ENCODE data around the gene REC114.
"Not testable (repeated sequence)": the region's sequence is repeated elsewhere in the genome, so short reads cannot be mapped to it uniquely, and the experiment has no call there.

Gene REC114

GRCh38 chr15:73527598-73527997 lies 84.6 kb downstream of the REC114 start:
- DNase-seq = no peak
- TF ChIP-seq GATA1 (IDR thresholded peaks at IDR 0.05; ENCODE audit: low read depth, low read length) (no peak), POLR2A (IDR thresholded peaks at IDR 0.05; ENCODE audit: low read length) (no peak)

- no peak for DNase-seq
- no peak for TF ChIP-seq POLR2A (IDR thresholded peaks at IDR 0.05; ENCODE audit: low read length)
- no peak for TF ChIP-seq GATA1 (IDR thresholded peaks at IDR 0.05; ENCODE audit: low read depth, low read length)
Observed at GRCh38 chr15:73530649-73531048, 87.7 kb downstream of the REC114 start.

- no peak for TF ChIP-seq POLR2A (IDR thresholded peaks at IDR 0.05; ENCODE audit: low read length)
- no peak for TF ChIP-seq GATA1 (IDR thresholded peaks at IDR 0.05; ENCODE audit: low read depth, low read length)
- DNase-seq = no peak
Observed at GRCh38 chr15:73538123-73538522, 95.2 kb downstream of the REC114 start.

GRCh38 chr15:73538563-73539211 lies 95.7 kb downstream of the REC114 start:
- DNase-seq = no peak
- TF ChIP-seq POLR2A (IDR thresholded peaks at IDR 0.05; ENCODE audit: low read length) = no peak
- TF ChIP-seq GATA1 (IDR thresholded peaks at IDR 0.05; ENCODE audit: low read depth, low read length) = no peak

GRCh38 chr15:73539212-73540128 lies 96.5 kb downstream of the REC114 start:
- no peak for DNase-seq
- TF ChIP-seq GATA1 (IDR thresholded peaks at IDR 0.05; ENCODE audit: low read depth, low read length) (no peak), POLR2A (IDR thresholded peaks at IDR 0.05; ENCODE audit: low read length) (no peak)

GRCh38 chr15:73540161-73540560 lies 97.2 kb downstream of the REC114 start:
- DNase-seq = no peak
- TF ChIP-seq GATA1 (IDR thresholded peaks at IDR 0.05; ENCODE audit: low read depth, low read length) = no peak
- no peak for TF ChIP-seq POLR2A (IDR thresholded peaks at IDR 0.05; ENCODE audit: low read length)

- no peak for DNase-seq
- TF ChIP-seq POLR2A (IDR thresholded peaks at IDR 0.05; ENCODE audit: low read length) = no peak
- TF ChIP-seq GATA1 (IDR thresholded peaks at IDR 0.05; ENCODE audit: low read depth, low read length) = no peak
Observed at GRCh38 chr15:73541479-73541878, 98.5 kb downstream of the REC114 start.

GRCh38 chr15:73548925-73549324 lies 106.0 kb downstream of the REC114 start:
- DNase-seq = not testable (repeated sequence)

GRCh38 chr15:73550190-73550589 lies 107.2 kb downstream of the REC114 start:
- no peak for DNase-seq
- TF ChIP-seq POLR2A (IDR thresholded peaks at IDR 0.05; ENCODE audit: low read length) (no peak), GATA1 (IDR thresholded peaks at IDR 0.05; ENCODE audit: low read depth, low read length) (no peak)

GRCh38 chr15:73555080-73555479 lies 112.1 kb downstream of the REC114 start:
- TF ChIP-seq GATA1 (IDR thresholded peaks at IDR 0.05; ENCODE audit: low read depth, low read length) (no peak), POLR2A (IDR thresholded peaks at IDR 0.05; ENCODE audit: low read length) (no peak)
- DNase-seq = no peak

GRCh38 chr15:73558529-73558928 lies 115.6 kb downstream of the REC114 start:
- no peak for TF ChIP-seq POLR2A (IDR thresholded peaks at IDR 0.05; ENCODE audit: low read length)
- TF ChIP-seq GATA1 (IDR thresholded peaks at IDR 0.05; ENCODE audit: low read depth, low read length) = no peak
- DNase-seq = no peak

- TF ChIP-seq POLR2A (IDR thresholded peaks at IDR 0.05; ENCODE audit: low read length) (no peak), GATA1 (IDR thresholded peaks at IDR 0.05; ENCODE audit: low read depth, low read length) (no peak)
- DNase-seq = peak; percentile 78 to 85
Observed at GRCh38 chr15:73560501-73561117, 117.6 kb downstream of the REC114 start.

GRCh38 chr15:73564255-73564654 lies 121.3 kb downstream of the REC114 start:
- peak; percentile 8 to 13 for DNase-seq
- TF ChIP-seq GATA1 (IDR thresholded peaks at IDR 0.05; ENCODE audit: low read depth, low read length) = no peak
- no peak for TF ChIP-seq POLR2A (IDR thresholded peaks at IDR 0.05; ENCODE audit: low read length)

- TF ChIP-seq POLR2A (IDR thresholded peaks at IDR 0.05; ENCODE audit: low read length) (no peak), GATA1 (IDR thresholded peaks at IDR 0.05; ENCODE audit: low read depth, low read length) (no peak)
- no peak for DNase-seq
Observed at GRCh38 chr15:73567020-73567419, 124.1 kb downstream of the REC114 start.
